ENCODE results near the gene VPS13C. TPM values are rescaled to one million over a fixed set of nuclear protein-coding genes. Genes with fewer than 3 reads are reported as not detected.
A peak's percentile ranks its signal among the peaks of the same experiment; 100 is the strongest.
"Not testable (repeated sequence)": the region's sequence is repeated elsewhere in the genome, so short reads cannot be mapped to it uniquely, and the experiment has no call there.

The VPS13C gene
- polyA plus RNA-seq, 1 experiment: 6.0 TPM

DNA sequence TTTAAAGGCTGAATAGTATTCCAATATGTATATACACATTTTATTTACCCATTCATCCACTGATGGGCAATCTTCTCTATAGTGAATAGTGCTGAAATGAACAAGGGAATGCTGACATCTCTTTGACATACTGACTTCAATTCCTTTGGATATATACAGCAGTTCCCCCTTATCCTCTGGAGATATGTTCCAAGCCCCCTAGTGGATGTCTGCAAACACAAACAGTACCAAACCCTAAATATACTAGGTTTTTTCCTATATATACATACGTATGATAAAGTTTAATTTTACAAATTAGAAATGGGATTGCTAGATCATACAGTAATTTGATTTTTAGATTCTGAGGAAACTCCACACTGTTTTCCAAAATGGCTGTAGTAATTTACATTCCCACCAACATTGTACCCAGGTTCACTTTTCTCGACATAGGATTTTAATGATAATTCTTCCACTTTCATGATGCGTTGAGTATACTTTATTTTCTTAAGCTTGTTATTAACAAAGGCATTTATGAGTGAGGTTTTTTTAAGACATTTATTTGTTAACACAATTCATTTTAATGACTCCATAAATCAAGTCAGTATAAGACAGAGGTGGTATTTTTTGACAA lies 38.2 kb downstream of the VPS13C start:
- Histone ChIP-seq H3K4me3 (ENCODE audit: low read depth, low read length) (no peak overlapping the region), H3K36me3 (ENCODE audit: control insufficient read depth, insufficient read depth, low read length) (no peaks in the 10 kb centered on the region), H3K27me3 (ENCODE audit: control insufficient read depth, insufficient read depth, low read length) (no peaks in the 10 kb centered on the region)
- POLR2A ChIA-PET: no interaction called here
- CTCF ChIA-PET: no interaction called here
- TF ChIP-seq, protein P1, sequence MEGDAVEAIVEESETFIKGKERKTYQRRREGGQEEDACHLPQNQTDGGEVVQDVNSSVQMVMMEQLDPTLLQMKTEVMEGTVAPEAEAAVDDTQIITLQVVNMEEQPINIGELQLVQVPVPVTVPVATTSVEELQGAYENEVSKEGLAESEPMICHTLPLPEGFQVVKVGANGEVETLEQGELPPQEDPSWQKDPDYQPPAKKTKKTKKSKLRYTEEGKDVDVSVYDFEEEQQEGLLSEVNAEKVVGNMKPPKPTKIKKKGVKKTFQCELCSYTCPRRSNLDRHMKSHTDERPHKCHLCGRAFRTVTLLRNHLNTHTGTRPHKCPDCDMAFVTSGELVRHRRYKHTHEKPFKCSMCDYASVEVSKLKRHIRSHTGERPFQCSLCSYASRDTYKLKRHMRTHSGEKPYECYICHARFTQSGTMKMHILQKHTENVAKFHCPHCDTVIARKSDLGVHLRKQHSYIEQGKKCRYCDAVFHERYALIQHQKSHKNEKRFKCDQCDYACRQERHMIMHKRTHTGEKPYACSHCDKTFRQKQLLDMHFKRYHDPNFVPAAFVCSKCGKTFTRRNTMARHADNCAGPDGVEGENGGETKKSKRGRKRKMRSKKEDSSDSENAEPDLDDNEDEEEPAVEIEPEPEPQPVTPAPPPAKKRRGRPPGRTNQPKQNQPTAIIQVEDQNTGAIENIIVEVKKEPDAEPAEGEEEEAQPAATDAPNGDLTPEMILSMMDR (IDR thresholded peaks at IDR 0.05; ENCODE audit: insufficient read depth, low read depth, low read length): 0 out of 2 replicates have a peak, but pooled peaks have one; percentile 13
- no peak for DNase-seq (ENCODE audit: low read depth)

DNA sequence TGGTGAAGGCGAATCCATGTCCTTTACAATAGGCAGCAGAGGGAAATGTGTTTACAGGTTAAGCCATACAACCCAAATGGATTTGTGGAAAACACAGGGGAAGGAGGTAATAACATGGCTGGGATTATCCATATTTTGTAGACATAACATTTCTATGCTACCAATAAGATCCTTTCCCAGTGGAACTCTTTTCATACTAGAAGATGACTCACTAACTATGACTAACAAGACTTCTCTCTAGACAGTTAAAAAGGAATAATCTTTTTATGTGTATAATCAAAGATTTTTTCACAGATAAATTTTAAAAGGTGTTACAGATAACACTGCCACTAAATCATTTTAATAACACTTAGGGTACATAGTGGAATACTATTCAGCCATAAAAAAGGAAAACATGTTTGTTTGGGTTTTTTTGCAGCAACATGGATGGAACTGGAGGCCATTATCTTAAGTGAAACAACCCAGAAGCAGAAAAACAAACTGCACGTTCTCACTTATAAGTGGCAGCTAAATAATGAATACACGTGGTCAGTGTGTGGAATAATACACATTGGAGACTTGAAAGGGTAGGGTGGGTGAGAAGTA lies 39.6 kb downstream of the VPS13C start:
- ChIA-PET CTCF (no interaction called here), POLR2A (no interaction called here)
- no peak for DNase-seq (ENCODE audit: low read depth)
- H3K27me3 ChIP-seq (ENCODE audit: control insufficient read depth, insufficient read depth, low read length): no peaks in the 10 kb centered on the region
- H3K4me3 ChIP-seq (ENCODE audit: low read depth, low read length): no peak overlapping the region
- TF ChIP-seq, protein P1 (IDR thresholded peaks at IDR 0.05; ENCODE audit: insufficient read depth, low read depth, low read length): no peak
- H3K36me3 ChIP-seq (ENCODE audit: control insufficient read depth, insufficient read depth, low read length): no peaks in the 10 kb centered on the region

DNA sequence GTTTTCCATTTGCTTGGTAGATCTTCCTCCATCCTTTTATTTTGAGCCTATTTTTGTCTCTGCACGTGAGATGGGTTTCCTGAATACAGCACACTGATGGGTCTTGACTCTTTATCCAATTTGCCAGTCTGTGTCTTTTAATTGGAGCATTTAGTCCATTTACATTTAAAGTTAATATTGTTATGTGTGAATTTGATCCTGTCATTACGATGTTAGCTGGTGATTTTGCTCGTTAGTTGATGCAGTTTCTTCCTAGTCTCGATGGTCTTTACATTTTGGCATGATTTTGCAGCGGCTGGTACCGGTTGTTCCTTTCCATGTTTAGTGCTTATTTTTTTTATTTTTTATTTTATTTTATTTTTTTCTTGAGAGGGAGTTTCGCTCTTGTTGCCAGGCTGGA lies 54.9 kb downstream of the VPS13C start:
- H3K27me3 ChIP-seq (ENCODE audit: control insufficient read depth, insufficient read depth, low read length); CTCF ChIA-PET; H3K4me3 ChIP-seq (ENCODE audit: low read depth, low read length); DNase-seq (ENCODE audit: low read depth); H3K36me3 ChIP-seq (ENCODE audit: control insufficient read depth, insufficient read depth, low read length); POLR2A ChIA-PET: not testable (repeated sequence)

DNA sequence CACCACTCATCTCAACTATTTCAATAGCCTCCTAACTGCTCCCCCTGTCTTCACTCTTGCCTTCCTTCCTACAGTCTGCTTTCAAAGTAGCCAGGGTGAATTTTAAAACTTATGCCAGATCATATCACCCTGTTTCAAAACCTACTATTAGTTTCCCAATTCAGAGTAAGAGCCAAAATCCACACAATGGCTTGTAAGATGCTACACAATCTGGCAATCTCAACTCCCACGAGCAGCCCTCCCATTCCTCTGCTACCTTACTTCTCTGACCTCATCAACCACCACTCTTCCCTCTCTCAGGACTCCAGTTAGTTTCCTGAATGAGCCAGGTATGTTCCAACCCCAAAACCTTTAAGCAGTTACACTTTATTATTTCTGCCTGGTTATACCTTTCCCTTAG lies 62.5 kb downstream of the VPS13C start:
- POLR2A ChIA-PET: no interaction called here
- Histone ChIP-seq H3K4me3 (ENCODE audit: low read depth, low read length) (no peak overlapping the region), H3K36me3 (ENCODE audit: control insufficient read depth, insufficient read depth, low read length) (no peaks in the 10 kb centered on the region), H3K27me3 (ENCODE audit: control insufficient read depth, insufficient read depth, low read length) (no peaks in the 10 kb centered on the region)
- DNase-seq (ENCODE audit: low read depth): no peak
- TF ChIP-seq, protein P1 (IDR thresholded peaks at IDR 0.05; ENCODE audit: insufficient read depth, low read depth, low read length): no peak
- CTCF ChIA-PET: no interaction called here

DNA sequence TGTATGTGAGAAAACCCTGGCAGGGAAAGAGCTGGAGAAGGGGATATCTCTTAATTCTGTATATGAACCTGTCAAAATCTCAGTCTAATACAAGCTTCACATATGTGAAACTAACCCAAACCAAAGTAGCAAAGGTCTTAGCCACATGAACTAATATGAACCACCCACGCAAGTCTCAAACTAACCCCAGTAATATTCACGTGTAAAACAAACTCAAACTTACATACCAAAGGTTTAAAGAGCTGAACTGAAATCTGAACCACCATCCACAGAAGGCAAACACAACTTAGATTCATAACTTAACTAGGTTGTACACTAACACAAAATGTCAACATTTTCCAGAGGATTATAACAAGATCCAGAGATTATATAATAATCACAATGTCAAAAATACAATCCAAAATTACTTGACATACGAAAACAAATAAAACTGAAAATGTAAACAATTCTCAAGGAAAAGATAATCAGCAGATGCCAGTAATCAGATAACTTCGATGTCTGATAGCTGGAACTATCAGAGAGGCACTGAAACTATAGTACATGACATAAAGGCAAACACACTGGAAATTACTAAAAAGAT lies 64.1 kb downstream of the VPS13C start:
- Histone ChIP-seq H3K4me3 (ENCODE audit: low read depth, low read length) (no peak overlapping the region), H3K27me3 (ENCODE audit: control insufficient read depth, insufficient read depth, low read length) (no peaks in the 10 kb centered on the region), H3K36me3 (ENCODE audit: control insufficient read depth, insufficient read depth, low read length) (no peaks in the 10 kb centered on the region)
- CTCF ChIA-PET: no interaction called here
- no peak for DNase-seq (ENCODE audit: low read depth)
- TF ChIP-seq, protein P1 (IDR thresholded peaks at IDR 0.05; ENCODE audit: insufficient read depth, low read depth, low read length): no peak
- POLR2A ChIA-PET: no interaction called here

Measured in BJ (cell line).